HEK293 (cell line): ENCODE data around the gene TEAD4.

Experiments used
- CTCF ChIA-PET: fragments of 350-600 bp; formaldehyde crosslinking; extraction: SDS; loops from one replicate; lab custom pipeline; 2021; ENCODE audit warnings: antibody characterized with exemption; lab: Yijun Ruan, JAX
- POLR2A ChIA-PET: fragments of 300-600 bp; formaldehyde crosslinking; extraction: SDS; loops from one replicate; lab custom pipeline; 2020; ENCODE audit warnings: antibody characterized with exemption, inconsistent platforms; lab: Yijun Ruan, JAX
- H3K27ac ChIP-seq: fragments of 200-500 bp; sonication (Bioruptor generic); 2 replicates; pipeline ENCODE4 v1.5.1; 2014; ENCODE audit warnings: low read depth, low read length, control low read depth, inconsistent platforms; ENCODE audit errors: extremely low read depth
- H3K36me3 ChIP-seq, 2 experiments: fragments of 200-500 bp in 1 of 2; sonication (Bioruptor generic) in 1 of 2; 1 replicate in 1 of 2; 2 replicates in 1 of 2; pipeline ENCODE4 v1.5.1; 2014 to 2017; ENCODE audit warnings: inconsistent platforms in 2 of 2, low read length in 2 of 2; ENCODE audit not compliant: control insufficient read depth in 2 of 2, insufficient read depth in 1 of 2
- H3K4me1 ChIP-seq: fragments of 200-500 bp; sonication (Bioruptor generic); 2 replicates; pipeline ENCODE4 v1.5.1; 2014; ENCODE audit warnings: mild to moderate bottlenecking, low read length, inconsistent platforms; ENCODE audit not compliant: control insufficient read depth, insufficient read depth
- H3K4me3 ChIP-seq: 2 replicates; pipeline ENCODE4 v1.5.1; 2011; ENCODE audit warnings: low read depth, mild to moderate bottlenecking, control low read depth, low read length, moderate library complexity
- H3K9me3 ChIP-seq: fragments of 200-500 bp; sonication (Bioruptor generic); 2 replicates; pipeline ENCODE4 v1.5.1; 2014; ENCODE audit warnings: low read depth, low read length, inconsistent platforms; ENCODE audit not compliant: control insufficient read depth, insufficient read depth
- GFI1B ChIP-seq: fragments of 450-650 bp; formaldehyde crosslinking; IDR thresholded peaks from 2 replicates; pipeline ENCODE4 v1.5.1; 2016; ENCODE audit warnings: missing biosample characterization, missing genetic modification characterization
- GLI2 ChIP-seq: fragments of 450-650 bp; formaldehyde crosslinking; IDR thresholded peaks from 2 replicates; pipeline ENCODE4; 2017; ENCODE audit warnings: missing biosample characterization, missing genetic modification characterization, low read depth, borderline replicate concordance
- INSM2 ChIP-seq: fragments of 450-650 bp; formaldehyde crosslinking; IDR thresholded peaks from 2 replicates; pipeline ENCODE4 v1.5.1; 2016; ENCODE audit warnings: missing biosample characterization, missing genetic modification characterization
- PRDM10 ChIP-seq: fragments of 450-650 bp; formaldehyde crosslinking; IDR thresholded peaks from 2 replicates; pipeline ENCODE4 v1.5.1; 2016; ENCODE audit warnings: missing biosample characterization, missing genetic modification characterization
- RBAK ChIP-seq: fragments of 450-650 bp; formaldehyde crosslinking; IDR thresholded peaks from 2 replicates; pipeline ENCODE4 v1.5.1; 2016; ENCODE audit warnings: missing biosample characterization, missing genetic modification characterization
- ZBTB17 ChIP-seq: fragments of 450-650 bp; formaldehyde crosslinking; IDR thresholded peaks from 2 replicates; pipeline ENCODE4 v1.5.1; 2016; ENCODE audit warnings: missing biosample characterization, missing genetic modification characterization
- ZNF112 ChIP-seq: fragments of 450-650 bp; formaldehyde crosslinking; IDR thresholded peaks from 2 replicates; pipeline ENCODE4 v1.5.0; 2017; ENCODE audit warnings: missing biosample characterization, missing genetic modification characterization
- ZNF169 ChIP-seq: fragments of 450-650 bp; formaldehyde crosslinking; IDR thresholded peaks from 2 replicates; pipeline ENCODE4 v1.5.1; 2016; ENCODE audit warnings: missing biosample characterization, missing genetic modification characterization
- ZNF18 ChIP-seq: fragments of 450-650 bp; formaldehyde crosslinking; IDR thresholded peaks from 2 replicates; pipeline ENCODE4 v1.5.1; 2016; ENCODE audit warnings: missing biosample characterization, missing genetic modification characterization
- ZNF223 ChIP-seq: fragments of 450-650 bp; formaldehyde crosslinking; IDR thresholded peaks from 2 replicates; pipeline ENCODE4 v1.5.1; 2016; ENCODE audit warnings: missing biosample characterization, missing genetic modification characterization
- ZNF248 ChIP-seq: fragments of 450-650 bp; formaldehyde crosslinking; IDR thresholded peaks from 2 replicates; pipeline ENCODE4 v1.5.1; 2017; ENCODE audit warnings: missing biosample characterization, missing genetic modification characterization
- ZNF398 ChIP-seq: fragments of 450-650 bp; formaldehyde crosslinking; IDR thresholded peaks from 2 replicates; pipeline ENCODE4 v1.5.1; 2017; ENCODE audit warnings: missing biosample characterization, missing genetic modification characterization
- ZNF514 ChIP-seq: fragments of 450-650 bp; formaldehyde crosslinking; IDR thresholded peaks from 2 replicates; pipeline ENCODE4 v1.5.1; 2016; ENCODE audit warnings: missing biosample characterization, missing genetic modification characterization
- ZNF521 ChIP-seq: fragments of 450-650 bp; formaldehyde crosslinking; IDR thresholded peaks from 2 replicates; pipeline ENCODE4 v1.5.1; 2017; ENCODE audit warnings: missing biosample characterization, mild to moderate bottlenecking, missing genetic modification characterization
- ZNF529 ChIP-seq: fragments of 450-650 bp; formaldehyde crosslinking; IDR thresholded peaks from 2 replicates; pipeline ENCODE4 v1.5.1; 2017; ENCODE audit warnings: missing genetic modification characterization, missing biosample characterization; ENCODE audit not compliant: insufficient replicate concordance
- ZNF654 ChIP-seq: fragments of 450-650 bp; formaldehyde crosslinking; IDR thresholded peaks from 2 replicates; pipeline ENCODE4 v1.5.1; 2016; ENCODE audit warnings: low read depth, missing biosample characterization, missing genetic modification characterization
- ZSCAN23 ChIP-seq: fragments of 450-650 bp; formaldehyde crosslinking; IDR thresholded peaks from 2 replicates; pipeline ENCODE4 v1.5.1; 2016; ENCODE audit warnings: missing biosample characterization, missing genetic modification characterization

Gene TEAD4

DNA sequence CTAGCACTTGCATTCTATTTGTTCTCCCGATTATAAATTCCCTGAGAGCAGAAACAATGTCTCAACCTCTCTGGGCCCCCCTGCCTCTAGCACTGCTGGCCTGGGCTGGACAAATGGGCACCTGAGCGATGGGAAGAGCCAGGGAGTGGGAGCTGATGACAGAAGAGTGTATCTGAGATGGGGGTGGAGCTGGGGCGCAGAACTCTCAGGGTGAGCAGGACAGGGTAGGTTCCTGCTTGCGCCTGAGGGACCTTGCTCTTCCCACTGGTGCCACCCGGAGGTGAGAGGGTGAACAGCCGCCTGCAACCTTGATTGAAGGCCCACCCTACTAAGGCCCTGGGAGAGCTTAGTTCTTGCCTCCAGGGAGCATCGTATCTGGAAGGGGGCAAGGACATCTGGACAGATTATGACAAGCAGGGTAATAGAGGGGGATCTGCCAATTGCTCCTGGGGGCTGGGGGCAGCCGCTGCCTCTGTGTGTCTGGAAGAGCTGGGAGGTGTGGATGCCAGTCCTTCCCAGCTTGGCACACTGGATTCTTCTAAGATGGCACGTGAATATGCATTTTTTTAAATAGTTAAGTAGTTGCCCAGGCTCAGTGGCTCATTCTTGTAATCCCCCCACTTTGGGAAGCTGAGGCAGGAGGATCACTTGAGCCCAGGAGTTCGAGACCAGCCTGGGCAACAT is 75.0 kb downstream of the TEAD4 start (continued):
- TF ChIP-seq PRDM10 (tag by site-specific recombination): 0 out of 2 replicates have a peak, but pooled peaks have one; percentile 31

GRCh38 chr12:3035171-3035570 is 76.0 kb downstream of the TEAD4 start:
- H3K4me1 ChIP-seq: no peaks in the 10 kb centered on the region
- no peak overlapping the region for H3K27ac ChIP-seq
- ChIA-PET CTCF (interaction anchor here (0.7 to 2.6 kb wide), 12 partner anchors 10 to 326 kb away, joined by 3 to 34 read pairs (median 4); no protein-coding TSS in a partner anchor), POLR2A (interaction anchor here (0.7 to 1.6 kb wide), 2 partner anchors 75 to 145 kb away, joined by 3 read pairs; partner anchors contain the start of gene TULP3)
- no peak for TF ChIP-seq ZNF18
- no peak for TF ChIP-seq INSM2 (tag by site-specific recombination)
- no peak for TF ChIP-seq ZNF112
- no peak for TF ChIP-seq GLI2
- TF ChIP-seq ZNF514 (tag by site-specific recombination): no peak
- TF ChIP-seq GFI1B: no peak
- TF ChIP-seq ZNF398 (tag by site-specific recombination): no peak
- no peak for TF ChIP-seq ZNF169 (tag by site-specific recombination)
- no peak for TF ChIP-seq ZSCAN23 (tag by site-specific recombination)
- H3K4me3 ChIP-seq: no peak overlapping the region
- H3K9me3 ChIP-seq: no peaks in the 10 kb centered on the region
- peaks cover 0 to 21% of the 10 kb centered on the region in 2 experiments; a peak in 2 of 3 replicates for H3K36me3 ChIP-seq

DNA sequence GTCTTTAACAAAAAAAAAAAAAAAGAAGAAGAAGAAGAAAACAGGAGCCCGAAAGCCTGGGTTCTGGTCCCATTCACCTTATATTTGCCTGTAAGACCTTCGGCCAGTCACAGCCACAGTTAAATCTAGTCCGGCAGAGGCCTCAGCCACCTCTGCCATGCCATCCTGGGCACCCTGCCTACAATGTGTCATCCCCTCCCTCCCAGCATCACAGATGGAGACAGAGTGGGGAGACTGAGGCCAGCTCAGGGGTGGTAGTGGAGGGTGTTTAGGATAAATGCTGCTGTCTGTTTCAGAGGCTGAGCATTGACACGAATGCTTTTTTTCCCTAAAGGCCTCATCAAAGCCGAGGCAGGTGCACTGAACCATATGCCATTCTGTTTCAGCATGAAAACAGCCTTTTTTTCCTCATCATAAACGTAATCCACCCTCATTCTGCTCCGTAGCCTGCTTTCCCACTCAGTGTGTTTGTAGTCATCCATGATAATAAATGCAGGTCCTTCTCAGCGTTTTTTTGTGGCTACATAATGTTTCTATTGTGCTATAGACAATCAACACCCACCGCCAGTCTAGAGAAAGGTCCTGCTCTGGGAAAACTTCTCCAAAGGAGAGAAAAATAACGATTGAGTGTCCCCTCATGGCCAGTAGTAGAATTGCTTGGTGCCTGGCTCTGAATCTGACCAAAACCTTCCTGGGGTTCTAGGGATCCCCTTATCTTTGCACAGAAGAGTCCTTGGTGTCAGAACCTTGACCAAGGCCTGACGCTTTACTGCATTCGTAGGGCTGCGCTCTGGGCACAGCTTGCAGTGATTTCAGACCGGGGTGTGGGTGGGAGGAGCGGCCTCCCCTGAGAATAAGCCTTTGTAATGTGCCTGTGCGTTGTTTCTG is 76.9 kb downstream of the TEAD4 start:
- Histone ChIP-seq H3K9me3 (no peaks in the 10 kb centered on the region), H3K4me3 (no peak overlapping the region), H3K27ac (no peak overlapping the region), H3K4me1 (no peaks in the 10 kb centered on the region), H3K36me3 (peaks cover 0 to 28% of the 10 kb centered on the region in 2 experiments; a peak in 2 of 3 replicates)
- no peak for TF ChIP-seq ZNF248 (tag by site-specific recombination)
- no peak for TF ChIP-seq ZNF223 (tag by site-specific recombination)
- TF ChIP-seq ZNF654 (tag by site-specific recombination): peak; percentile 34; the same call in 1 of the 2 replicates
- no peak for TF ChIP-seq ZNF521 (tag by site-specific recombination)
- TF ChIP-seq RBAK (tag by site-specific recombination): no peak
- TF ChIP-seq ZBTB17 (tag by site-specific recombination): no peak
- TF ChIP-seq ZNF529 (tag by site-specific recombination): no peak
- ChIA-PET CTCF (interaction anchor here (1.2 to 2.6 kb wide), 2 partner anchors 150 to 182 kb away, joined by 3 to 34 read pairs; no protein-coding TSS in a partner anchor), POLR2A (no interaction called here)
